GM12878 (cell line): ENCODE results near the gene MINPP1. TPM values are rescaled to one million over a fixed set of nuclear protein-coding genes. Genes with fewer than 3 reads are reported as not detected.
A peak's percentile ranks its signal among the peaks of the same experiment; 100 is the strongest.
"Not testable (repeated sequence)": the region's sequence is repeated elsewhere in the genome, so short reads cannot be mapped to it uniquely, and the experiment has no call there.

Source experiments
- ATAC-seq: fragments of 200-7000 bp; cut with Tn5 transposase; 3 replicates; pipeline ENCODE4 v1.9.1; 2020; ENCODE audit warnings: mild to moderate bottlenecking, moderate library complexity
- BruUV-seq: library from RNA; stranded (reverse); fragments of 400-500 nt; replicated peaks from 2 replicates; lab custom pipeline; 2021; lab: Mats Ljungman, UMichigan
- CTCF ChIA-PET: fragments of 300-600 bp; sonication (Branson Sonifier 250); formaldehyde crosslinking; extraction: SDS; loops from one replicate; lab custom pipeline; 2021; ENCODE audit warnings: inconsistent platforms; lab: Yijun Ruan, JAX
- POLR2A ChIA-PET: fragments of 350-600 bp; formaldehyde crosslinking; extraction: SDS; loops from one replicate; lab custom pipeline; 2021; ENCODE audit warnings: inconsistent platforms; lab: Charles Lee
- RAD21 ChIA-PET: fragments of 300-600 bp; sonication (Branson Sonifier 250); formaldehyde crosslinking; loops from one replicate; lab custom pipeline; 2023; ENCODE audit warnings: antibody characterized with exemption; ENCODE audit not compliant: unreplicated experiment; lab: Charles Lee
- SMC1A ChIA-PET: fragments of 300-600 bp; sonication (Branson Sonifier 250); formaldehyde crosslinking; loops from one replicate; lab custom pipeline; 2023; ENCODE audit not compliant: unreplicated experiment, uncharacterized antibody; lab: Charles Lee
- DNase-seq: peaks from one replicate; pipeline ENCODE4 v3.0.0-alpha.2; 2011; ENCODE audit warnings: low read depth, low spot score
- FAIRE-seq: peaks from 3 replicates; lab custom pipeline; 2011; peaks lifted over from hg19 to GRCh38; lab: Jason Lieb, UNC
- H2AFZ ChIP-seq: 2 replicates; pipeline ENCODE4 v1.6.0; 2011; ENCODE audit warnings: low read depth, low read length, control low read depth; ENCODE audit not compliant: control insufficient read depth
- H3K27ac ChIP-seq: 2 replicates; pipeline ENCODE4 v1.5.1; 2011; ENCODE audit warnings: control low read depth; ENCODE audit not compliant: control insufficient read depth, insufficient read depth
- H3K27me3 ChIP-seq, 2 experiments: replicated peaks in 1 of 2; 2 replicates each; pipeline versions ENCODE4 v1.6.0 to v1.6.1; 2011; ENCODE audit warnings: low read length in 1 of 2; ENCODE audit not compliant: control insufficient read depth in 2 of 2, insufficient read depth in 2 of 2
- H3K36me3 ChIP-seq, 2 experiments: 2 replicates each; pipeline ENCODE4 v1.5.1; 2011; ENCODE audit warnings: low read length in 1 of 2; ENCODE audit not compliant: control insufficient read depth in 2 of 2, insufficient read depth in 2 of 2
- H3K4me1 ChIP-seq: 2 replicates; pipeline ENCODE4 v1.6.1; 2011; ENCODE audit warnings: mild to moderate bottlenecking, low read length, moderate library complexity, mixed read lengths; ENCODE audit not compliant: control insufficient read depth, insufficient read depth
- H3K4me2 ChIP-seq: 2 replicates; pipeline ENCODE4 v1.6.0; 2011; ENCODE audit warnings: control low read depth; ENCODE audit not compliant: control insufficient read depth, insufficient read depth
- H3K4me3 ChIP-seq: fragments of 200-600 bp; sonication (generic); 2 replicates; pipeline ENCODE4 v1.5.1; 2016
- H3K79me2 ChIP-seq: 2 replicates; pipeline ENCODE4 v1.6.0; 2011; ENCODE audit warnings: low read length; ENCODE audit not compliant: control insufficient read depth, insufficient read depth
- H3K9ac ChIP-seq: 2 replicates; pipeline ENCODE4 v1.8.0; 2011; ENCODE audit warnings: low read length, control low read depth, mixed read lengths; ENCODE audit not compliant: control insufficient read depth, insufficient read depth
- H3K9me3 ChIP-seq: replicated peaks from 3 replicates; pipeline ENCODE4 v1.5.1; 2011; ENCODE audit warnings: mild to moderate bottlenecking, low read length; ENCODE audit not compliant: control insufficient read depth, insufficient read depth
- H4K20me1 ChIP-seq: 2 replicates; pipeline ENCODE4 v1.6.0; 2011; ENCODE audit not compliant: control insufficient read depth, insufficient read depth
- ATF7 ChIP-seq: fragments of 450-650 bp; IDR thresholded peaks from 2 replicates; pipeline ENCODE4 v1.6.1; 2016; ENCODE audit warnings: low read depth, mild to moderate bottlenecking
- CBX5 ChIP-seq: sonication (generic); IDR thresholded peaks from 2 replicates; pipeline ENCODE4 v1.6.1; 2016; ENCODE audit warnings: low read depth, moderate library complexity, mild to moderate bottlenecking, inconsistent platforms
- NR2C2 ChIP-seq: IDR thresholded peaks from 2 replicates; pipeline ENCODE4 v1.6.1; 2011; ENCODE audit warnings: borderline replicate concordance, low read depth; ENCODE audit not compliant: control insufficient read depth, insufficient read length
- RAD51 ChIP-seq: fragments of 450-650 bp; IDR thresholded peaks from 2 replicates; pipeline ENCODE4 v1.6.1; 2016; ENCODE audit warnings: moderate library complexity, mild to moderate bottlenecking, inconsistent platforms
- RELA ChIP-seq: fragments of 450-650 bp; IDR thresholded peaks from 2 replicates; pipeline ENCODE4 v1.8.0; 2014; ENCODE audit warnings: borderline replicate concordance; ENCODE audit not compliant: partially characterized antibody
- TARDBP ChIP-seq: IDR thresholded peaks from 2 replicates; pipeline ENCODE4 v1.6.1; 2016; ENCODE audit warnings: borderline replicate concordance
- USF2 ChIP-seq: IDR thresholded peaks from 2 replicates; pipeline ENCODE4 v1.6.1; 2011; ENCODE audit warnings: low read depth, low read length, improper control_type of control experiment, borderline replicate concordance
- ZBED1 ChIP-seq: IDR thresholded peaks from 2 replicates; pipeline ENCODE4 v1.6.1; 2016; ENCODE audit warnings: borderline replicate concordance
- ZBTB40 ChIP-seq: fragments of 450-650 bp; IDR thresholded peaks from 2 replicates; pipeline ENCODE4 v1.6.1; 2016; ENCODE audit warnings: mild to moderate bottlenecking, moderate library complexity, borderline replicate concordance
- WGBS: methylation state at CpG from one replicate; pipeline ENCODE4 v1.1.6; 2016; ENCODE audit warnings: low lambda C conversion rate; ENCODE audit not compliant: insufficient replicate concordance, insufficient coverage; ENCODE audit errors: missing lambda C conversion rate; 5-methylcytosine and 5-hydroxymethylcytosine counted together
- in situ Hi-C: fragments of 300-500 bp; cut with MboI; formaldehyde crosslinking; loops from 9 replicates; pipeline ENCODE4 v1.14.3; 2018; ENCODE audit warnings: mixed read lengths
- intact Hi-C: fragments of 100-400 bp; cut with micrococcal nuclease; formaldehyde crosslinking; loops from one replicate; pipeline ENCODE4 v1.14.2; 2022; ENCODE audit not compliant: unreplicated experiment
- polyA plus RNA-seq, 11 experiments: library from polyadenylated mRNA; depleted of rRNA in 4 of 11; unstranded in 6 of 11; stranded (reverse) in 5 of 11; fragments of >200 nt; fragmentation: Nextera tagmentation in 4 of 11; fragmentation: Illumina TruSeq in 1 of 11; extraction: Ambion mirVana in 4 of 11; extraction: Trizol in 1 of 11; gene quantifications; 1 replicate in 1 of 11; 2 replicates in 10 of 11; pipeline versions ENCODE4 v1.2.1 to v1.2.3, GENCODE V29; 2011 to 2016; ENCODE audit warnings: inconsistent platforms in 2 of 11, missing spikeins in 2 of 11, low read depth in 1 of 11
- total RNA-seq, 4 experiments: library from RNA; depleted of rRNA in 3 of 4; stranded (reverse); fragments of >200 nt in 3 of 4; fragmentation: Illumina TruSeq in 1 of 4; extraction: Trizol in 1 of 4; gene quantifications; 2 replicates each; pipeline versions ENCODE4 v1.2.1 to v1.2.3, GENCODE V29; 2013 to 2021

Gene MINPP1
- total and polyA plus RNA-seq, 10 of the 15 experiments (the other 5 are each of a cell fraction or from before 2014, with no cell fraction given): 3.9 to 29.2 (median 10.7) TPM

- TF ChIP-seq ATF7 (no peak), USF2 (no peak), RAD51 (no peak), TARDBP (no peak), NR2C2 (no peak), ZBTB40 (peak; percentile 88), ZBED1 (no peak), RELA (peak; percentile 15), CBX5 (peak; percentile 20; the same call in 1 of the 2 replicates)
These were observed at the start of gene MINPP1 (continued) for GRCh38 chr10:87504640-87505365.

GRCh38 chr10:87456586-87457220, 48.0 kb upstream of the MINPP1 start:
- peak; percentile 85 for ATAC-seq
- POLR2A ChIA-PET, DNase-seq, H3K27me3 ChIP-seq, H3K4me2 ChIP-seq, H3K36me3 ChIP-seq, H3K4me3 ChIP-seq, H3K79me2 ChIP-seq, RAD21 ChIA-PET, FAIRE-seq, H3K4me1 ChIP-seq, H3K9ac ChIP-seq, H2AFZ ChIP-seq, intact Hi-C loops, H3K9me3 ChIP-seq, CTCF ChIA-PET, H4K20me1 ChIP-seq, H3K27ac ChIP-seq, SMC1A ChIA-PET, in situ Hi-C loops, BruUV-seq: not testable (repeated sequence)
- WGBS: no CpG with 5 or more reads among the region's 1 CpG

GRCh38 chr10:87461751-87462150, 42.9 kb upstream of the MINPP1 start:
- peak; percentile 73 for ATAC-seq
- H2AFZ ChIP-seq, H3K4me2 ChIP-seq, H3K4me1 ChIP-seq, POLR2A ChIA-PET, H3K27me3 ChIP-seq, H3K79me2 ChIP-seq, H3K27ac ChIP-seq, in situ Hi-C loops, H3K4me3 ChIP-seq, H4K20me1 ChIP-seq, H3K36me3 ChIP-seq, intact Hi-C loops, BruUV-seq, CTCF ChIA-PET, FAIRE-seq, DNase-seq, H3K9me3 ChIP-seq, H3K9ac ChIP-seq, RAD21 ChIA-PET, SMC1A ChIA-PET: not testable (repeated sequence)
- WGBS: no CpG with 5 or more reads among the region's 2 CpGs
